HL-60 (cell line): Measurements from ENCODE around the gene HVCN1.

Experiments
- DNase-seq, 2 experiments: peaks; one replicate each; pipeline ENCODE4 v3.0.0-alpha.2; 2010 to 2020; ENCODE audit warnings: low read depth in 1 of 2, low spot score in 1 of 2
- H3K27ac ChIP-seq: fragments of 250-450 bp; sonication (Bioruptor Pico); replicated peaks from 2 replicates; pipeline ENCODE4 v1.5.1; 2020; ENCODE audit warnings: mild to moderate bottlenecking, moderate library complexity
- H3K27me3 ChIP-seq: fragments of 250-450 bp; sonication (Bioruptor Pico); 2 replicates; pipeline ENCODE4 v1.5.1; 2021; ENCODE audit warnings: mild to moderate bottlenecking, moderate library complexity; ENCODE audit not compliant: insufficient read depth, poor library complexity, severe bottlenecking
- H3K4me3 ChIP-seq: replicated peaks from 2 replicates; pipeline ENCODE4 v1.5.1; 2011; ENCODE audit warnings: mild to moderate bottlenecking, control low read depth, low read length; ENCODE audit not compliant: insufficient read depth
- CTCF ChIP-seq: IDR thresholded peaks from one replicate; pipeline ENCODE4 v1.5.1; 2011; ENCODE audit warnings: low read length, control low read depth, inconsistent platforms; ENCODE audit not compliant: insufficient read depth
- GABPA ChIP-seq: IDR thresholded peaks from 2 replicates; pipeline ENCODE4 v1.6.1; 2012; ENCODE audit warnings: low read depth
- POLR2AphosphoS5 ChIP-seq: IDR thresholded peaks from 2 replicates; pipeline ENCODE4 v1.6.1; 2012; ENCODE audit warnings: low read depth
- SPI1 ChIP-seq: IDR thresholded peaks from 2 replicates; pipeline ENCODE4 v1.6.1; 2012; ENCODE audit warnings: low read depth, mild to moderate bottlenecking, borderline replicate concordance
- TF ChIP-seq, protein P1 (sequence below): IDR thresholded peaks from 2 replicates; pipeline ENCODE4 v1.6.1; 2012; ENCODE audit warnings: low read depth; ENCODE audit not compliant: insufficient replicate concordance

Gene HVCN1

GRCh38 chr12:110684312-110684836, 4.5 kb downstream of the HVCN1 start:
- Histone ChIP-seq H3K4me3 (no peak overlapping the region), H3K27me3 (no peaks in the 10 kb centered on the region), H3K27ac (no peak overlapping the region)
- no peak for DNase-seq
- TF ChIP-seq SPI1: no peak
- TF ChIP-seq GABPA: no peak
- TF ChIP-seq, protein P1, sequence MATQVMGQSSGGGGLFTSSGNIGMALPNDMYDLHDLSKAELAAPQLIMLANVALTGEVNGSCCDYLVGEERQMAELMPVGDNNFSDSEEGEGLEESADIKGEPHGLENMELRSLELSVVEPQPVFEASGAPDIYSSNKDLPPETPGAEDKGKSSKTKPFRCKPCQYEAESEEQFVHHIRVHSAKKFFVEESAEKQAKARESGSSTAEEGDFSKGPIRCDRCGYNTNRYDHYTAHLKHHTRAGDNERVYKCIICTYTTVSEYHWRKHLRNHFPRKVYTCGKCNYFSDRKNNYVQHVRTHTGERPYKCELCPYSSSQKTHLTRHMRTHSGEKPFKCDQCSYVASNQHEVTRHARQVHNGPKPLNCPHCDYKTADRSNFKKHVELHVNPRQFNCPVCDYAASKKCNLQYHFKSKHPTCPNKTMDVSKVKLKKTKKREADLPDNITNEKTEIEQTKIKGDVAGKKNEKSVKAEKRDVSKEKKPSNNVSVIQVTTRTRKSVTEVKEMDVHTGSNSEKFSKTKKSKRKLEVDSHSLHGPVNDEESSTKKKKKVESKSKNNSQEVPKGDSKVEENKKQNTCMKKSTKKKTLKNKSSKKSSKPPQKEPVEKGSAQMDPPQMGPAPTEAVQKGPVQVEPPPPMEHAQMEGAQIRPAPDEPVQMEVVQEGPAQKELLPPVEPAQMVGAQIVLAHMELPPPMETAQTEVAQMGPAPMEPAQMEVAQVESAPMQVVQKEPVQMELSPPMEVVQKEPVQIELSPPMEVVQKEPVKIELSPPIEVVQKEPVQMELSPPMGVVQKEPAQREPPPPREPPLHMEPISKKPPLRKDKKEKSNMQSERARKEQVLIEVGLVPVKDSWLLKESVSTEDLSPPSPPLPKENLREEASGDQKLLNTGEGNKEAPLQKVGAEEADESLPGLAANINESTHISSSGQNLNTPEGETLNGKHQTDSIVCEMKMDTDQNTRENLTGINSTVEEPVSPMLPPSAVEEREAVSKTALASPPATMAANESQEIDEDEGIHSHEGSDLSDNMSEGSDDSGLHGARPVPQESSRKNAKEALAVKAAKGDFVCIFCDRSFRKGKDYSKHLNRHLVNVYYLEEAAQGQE: no peak
- TF ChIP-seq POLR2AphosphoS5: no peak
- no peak for TF ChIP-seq CTCF

GRCh38 chr12:110683888-110684287, 5.0 kb downstream of the HVCN1 start:
- TF ChIP-seq CTCF: no peak
- TF ChIP-seq SPI1: no peak
- TF ChIP-seq GABPA: no peak
- no peak for TF ChIP-seq POLR2AphosphoS5
- TF ChIP-seq, protein P1: no peak
- Histone ChIP-seq H3K27ac (no peak overlapping the region), H3K4me3 (no peak overlapping the region), H3K27me3 (no peaks in the 10 kb centered on the region)
- no peak for DNase-seq

DNA sequence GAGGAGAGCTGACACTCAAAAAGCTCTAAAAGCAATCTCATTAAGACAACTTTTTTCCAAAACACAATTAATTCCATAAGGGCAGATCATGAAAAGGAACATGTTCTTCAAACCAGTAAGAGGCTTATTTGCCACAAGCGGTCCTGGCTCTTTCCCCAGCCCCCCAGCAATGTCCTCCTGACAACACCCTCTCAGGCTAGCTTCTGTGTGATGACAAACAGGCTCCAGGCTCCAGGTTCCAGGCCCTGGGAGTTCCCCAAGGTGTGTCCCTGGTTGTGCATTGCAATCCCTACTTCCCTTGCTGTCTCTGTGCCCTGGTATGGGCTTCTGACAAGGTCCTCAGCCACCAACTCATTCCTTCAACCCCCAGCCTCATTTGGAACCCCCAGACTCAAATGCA, 8.9 kb downstream of the HVCN1 start:
- H3K4me3 ChIP-seq: no peak overlapping the region
- H3K27ac ChIP-seq: no peak overlapping the region
- no peaks in the 10 kb centered on the region for H3K27me3 ChIP-seq
- TF ChIP-seq GABPA: no peak
- TF ChIP-seq CTCF: no peak
- TF ChIP-seq, protein P1: no peak
- TF ChIP-seq SPI1: no peak
- TF ChIP-seq POLR2AphosphoS5: no peak
- no peak for DNase-seq
